Putamen (tissue), 1 donor: Measurements from ENCODE around the gene MPC1.

Experiments
- DNase-seq: peaks from one replicate; pipeline ENCODE4 v3.0.0-alpha.2; 2016; ENCODE audit warnings: low spot score

Gene MPC1

GRCh38 chr6:166382933-166383801 lies at the start of gene MPC1:
TSS of gene MPC1 (minus strand) at chr6:166382940. CDS start at chr6:166382876, 64 bp downstream.
- DNase-seq: peak; percentile 97

GRCh38 chr6:166430269-166430668 lies 47.5 kb upstream of the MPC1 start:
- DNase-seq: no peak

- DNase-seq: no peak
Measured at GRCh38 chr6:166424431-166424830, 41.7 kb upstream of the MPC1 start.

GRCh38 chr6:166423781-166424180 lies 41.0 kb upstream of the MPC1 start:
- DNase-seq: peak; percentile 81

GRCh38 chr6:166423051-166423745 lies 40.5 kb upstream of the MPC1 start:
- no peak for DNase-seq

- no peak for DNase-seq
Measured at GRCh38 chr6:166422201-166422940, 39.6 kb upstream of the MPC1 start.

- DNase-seq: no peak
Measured at GRCh38 chr6:166420351-166420750, 37.6 kb upstream of the MPC1 start.

GRCh38 chr6:166419717-166420116 lies 37.0 kb upstream of the MPC1 start:
- DNase-seq: no peak

- no peak for DNase-seq
Measured at GRCh38 chr6:166419286-166419685, 36.5 kb upstream of the MPC1 start.

GRCh38 chr6:166418691-166419143 lies 36.0 kb upstream of the MPC1 start:
- DNase-seq: no peak

- DNase-seq: no peak
Measured at GRCh38 chr6:166417285-166417691, 34.5 kb upstream of the MPC1 start.

- DNase-seq: no peak
Measured at GRCh38 chr6:166415833-166416347, 33.1 kb upstream of the MPC1 start.

- DNase-seq: no peak
Measured at GRCh38 chr6:166415306-166415705, 32.6 kb upstream of the MPC1 start.

- no peak for DNase-seq
Measured at GRCh38 chr6:166413491-166413951, 30.8 kb upstream of the MPC1 start.

GRCh38 chr6:166412911-166413384 lies 30.2 kb upstream of the MPC1 start:
- DNase-seq: no peak

GRCh38 chr6:166412156-166412910 lies 29.6 kb upstream of the MPC1 start:
- no peak for DNase-seq

GRCh38 chr6:166411721-166412151 lies 29.0 kb upstream of the MPC1 start:
- no peak for DNase-seq

GRCh38 chr6:166411271-166411670 lies 28.5 kb upstream of the MPC1 start:
- no peak for DNase-seq

GRCh38 chr6:166410426-166410935 lies 27.7 kb upstream of the MPC1 start:
- DNase-seq: no peak

- DNase-seq: no peak
Measured at GRCh38 chr6:166408936-166409755, 26.4 kb upstream of the MPC1 start.
